Measurements from ENCODE around the gene VPS13C. TPM values are rescaled to one million over a fixed set of nuclear protein-coding genes. Genes with fewer than 3 reads are reported as not detected.

The VPS13C gene
- total and polyA plus RNA-seq, 2 donors (not counting 1 experiment from before 2014, with no cell fraction given): 40.0 to 236 TPM

- H3K27me3 ChIP-seq (replicated peaks in 1 of 4; ENCODE audit: control extremely low read depth in 1 of 4, control insufficient read depth in 3 of 4, insufficient read depth in 4 of 4, low read length in 3 of 4): peaks cover 0 to 4% (median 0%) of the 10 kb centered on the region in 4 experiments
- Mint-ChIP-seq H3K4me3 (no peak overlapping the region), H3K27ac (no peak overlapping the region), H3K27me3 (peaks cover 23% of the 10 kb centered on the region), H3K4me1 (no peaks in the 10 kb centered on the region), H3K9me3 (ENCODE audit: insufficient read depth) (no peaks in the 10 kb centered on the region)
- DNase-seq: no peak
- H3K27ac ChIP-seq (ENCODE audit: low read length in 2 of 2): no peak overlapping the region
- WGBS (ENCODE audit: insufficient coverage): 94% methylated on average over 8 of the region's 14 CpGs
- H3K4me2 ChIP-seq (replicated peaks; ENCODE audit: low read depth, low read length, poor library complexity, severe bottlenecking): no peak overlapping the region
- H3K9ac ChIP-seq (ENCODE audit: low read length): no peak overlapping the region
- H3K9me3 ChIP-seq (ENCODE audit: control extremely low read depth in 1 of 3, control insufficient read depth in 2 of 3, insufficient read depth in 1 of 3, low read length in 2 of 3): no peaks in the 10 kb centered on the region
- CTCF ChIA-PET: no interaction called here
- no peaks in the 10 kb centered on the region for H3K36me3 ChIP-seq (replicated peaks in 1 of 2; ENCODE audit: control extremely low read depth in 1 of 2, control insufficient read depth in 1 of 2, extremely low read depth in 1 of 2, insufficient read depth in 2 of 2, low read length in 1 of 2)
- TF ChIP-seq EZH2 (IDR thresholded peaks at IDR 0.05; ENCODE audit: borderline replicate concordance, insufficient read depth, low read depth, low read length, poor library complexity, severe bottlenecking) (no peak), CTCF (IDR thresholded peaks at IDR 0.05) (no peak)
- no peak overlapping the region for H2AFZ ChIP-seq (ENCODE audit: insufficient read depth, low read depth, low read length, poor library complexity, severe bottlenecking)
- intact Hi-C loops (cut with micrococcal nuclease): no loop called here
- POLR2A ChIA-PET: no interaction called here
- no peaks in the 10 kb centered on the region for H4K20me1 ChIP-seq (ENCODE audit: control insufficient read depth, insufficient read depth, low read length, poor library complexity, severe bottlenecking)
- no peak overlapping the region for H3K4me3 ChIP-seq (ENCODE audit: control extremely low read depth in 1 of 5, extremely low read depth in 1 of 5, insufficient read depth in 1 of 5, low read depth in 2 of 5, low read length in 4 of 5)
- no peaks in the 10 kb centered on the region for H3K79me2 ChIP-seq (ENCODE audit: control insufficient read depth, insufficient read depth, low read length)
- no peaks in the 10 kb centered on the region for H3K4me1 ChIP-seq (ENCODE audit: control insufficient read depth in 2 of 2, insufficient read depth in 2 of 2, low read length in 2 of 2)
- no peak for ATAC-seq (ENCODE audit: low read depth)
These were observed 252.8 kb downstream of the VPS13C start for GRCh38 chr15:61807281-61807929.

Other genes with a start within 250 kb of the VPS13C start
- gene C2CD4A, start 6.5 kb upstream of the VPS13C start, total RNA-seq: not detected in 2 replicates
- gene C2CD4A, start 6.5 kb upstream of the VPS13C start, polyA plus RNA-seq: not detected in 2 replicates
- gene C2CD4B, start 104.8 kb upstream of the VPS13C start, total RNA-seq: not detected in 2 replicates
- gene C2CD4B, start 104.8 kb upstream of the VPS13C start, polyA plus RNA-seq: not detected in 2 replicates